OCI-LY7 (cell line): ENCODE data around the gene IGSF3.
"Not testable (repeated sequence)": the region's sequence is repeated elsewhere in the genome, so short reads cannot be mapped to it uniquely, and the experiment has no call there.

Source experiments
- CTCF ChIP-seq: fragments of 200-600 bp; sonication (generic); conservative IDR thresholded peaks from 2 replicates; pipeline ENCODE4 v1.5.1; 2014; ENCODE audit warnings: mild to moderate bottlenecking, antibody characterized with exemption, low read length, moderate library complexity, mixed read lengths
- EZH2phosphoT487 ChIP-seq: fragments of 200-600 bp; sonication (generic); IDR thresholded peaks from 2 replicates; pipeline ENCODE4 v1.6.1; 2018; ENCODE audit warnings: low read depth, borderline replicate concordance, mild to moderate bottlenecking, mixed run types, antibody characterized with exemption, low read length, moderate library complexity, mixed read lengths

GRCh38 chr1:116607463-116607862, 60.1 kb downstream of the IGSF3 start:
- TF ChIP-seq CTCF, EZH2phosphoT487: not testable (repeated sequence)
